GM12878 (cell line): ENCODE results near the gene TAF4. TPM values are rescaled to one million over a fixed set of nuclear protein-coding genes. Genes with fewer than 3 reads are reported as not detected.

Source experiments
- ATAC-seq: fragments of 200-7000 bp; cut with Tn5 transposase; 3 replicates; pipeline ENCODE4 v1.9.1; 2020; ENCODE audit warnings: mild to moderate bottlenecking, moderate library complexity
- BruUV-seq: library from RNA; stranded (reverse); fragments of 400-500 nt; replicated peaks from 2 replicates; lab custom pipeline; 2021; lab: Mats Ljungman, UMichigan
- CTCF ChIA-PET: fragments of 300-600 bp; sonication (Branson Sonifier 250); formaldehyde crosslinking; extraction: SDS; loops from one replicate; lab custom pipeline; 2021; ENCODE audit warnings: inconsistent platforms; lab: Yijun Ruan, JAX
- POLR2A ChIA-PET: fragments of 350-600 bp; formaldehyde crosslinking; extraction: SDS; loops from one replicate; lab custom pipeline; 2021; ENCODE audit warnings: inconsistent platforms; lab: Charles Lee
- RAD21 ChIA-PET: fragments of 300-600 bp; sonication (Branson Sonifier 250); formaldehyde crosslinking; loops from one replicate; lab custom pipeline; 2023; ENCODE audit warnings: antibody characterized with exemption; ENCODE audit not compliant: unreplicated experiment; lab: Charles Lee
- SMC1A ChIA-PET: fragments of 300-600 bp; sonication (Branson Sonifier 250); formaldehyde crosslinking; loops from one replicate; lab custom pipeline; 2023; ENCODE audit not compliant: unreplicated experiment, uncharacterized antibody; lab: Charles Lee
- DNase-seq: peaks from one replicate; pipeline ENCODE4 v3.0.0-alpha.2; 2011; ENCODE audit warnings: low read depth, low spot score
- FAIRE-seq: peaks from 3 replicates; lab custom pipeline; 2011; peaks lifted over from hg19 to GRCh38; lab: Jason Lieb, UNC
- H2AFZ ChIP-seq: 2 replicates; pipeline ENCODE4 v1.6.0; 2011; ENCODE audit warnings: low read depth, low read length, control low read depth; ENCODE audit not compliant: control insufficient read depth
- H3K27ac ChIP-seq: 2 replicates; pipeline ENCODE4 v1.5.1; 2011; ENCODE audit warnings: control low read depth; ENCODE audit not compliant: control insufficient read depth, insufficient read depth
- H3K27me3 ChIP-seq, 2 experiments: replicated peaks in 1 of 2; 2 replicates each; pipeline versions ENCODE4 v1.6.0 to v1.6.1; 2011; ENCODE audit warnings: low read length in 1 of 2; ENCODE audit not compliant: control insufficient read depth in 2 of 2, insufficient read depth in 2 of 2
- H3K36me3 ChIP-seq, 2 experiments: 2 replicates each; pipeline ENCODE4 v1.5.1; 2011; ENCODE audit warnings: low read length in 1 of 2; ENCODE audit not compliant: control insufficient read depth in 2 of 2, insufficient read depth in 2 of 2
- H3K4me1 ChIP-seq: 2 replicates; pipeline ENCODE4 v1.6.1; 2011; ENCODE audit warnings: mild to moderate bottlenecking, low read length, moderate library complexity, mixed read lengths; ENCODE audit not compliant: control insufficient read depth, insufficient read depth
- H3K4me2 ChIP-seq: 2 replicates; pipeline ENCODE4 v1.6.0; 2011; ENCODE audit warnings: control low read depth; ENCODE audit not compliant: control insufficient read depth, insufficient read depth
- H3K4me3 ChIP-seq: fragments of 200-600 bp; sonication (generic); 2 replicates; pipeline ENCODE4 v1.5.1; 2016
- H3K79me2 ChIP-seq: 2 replicates; pipeline ENCODE4 v1.6.0; 2011; ENCODE audit warnings: low read length; ENCODE audit not compliant: control insufficient read depth, insufficient read depth
- H3K9ac ChIP-seq: 2 replicates; pipeline ENCODE4 v1.8.0; 2011; ENCODE audit warnings: low read length, control low read depth, mixed read lengths; ENCODE audit not compliant: control insufficient read depth, insufficient read depth
- H3K9me3 ChIP-seq: replicated peaks from 3 replicates; pipeline ENCODE4 v1.5.1; 2011; ENCODE audit warnings: mild to moderate bottlenecking, low read length; ENCODE audit not compliant: control insufficient read depth, insufficient read depth
- H4K20me1 ChIP-seq: 2 replicates; pipeline ENCODE4 v1.6.0; 2011; ENCODE audit not compliant: control insufficient read depth, insufficient read depth
- BACH1 ChIP-seq: fragments of 450-650 bp; IDR thresholded peaks from 2 replicates; pipeline ENCODE4 v1.6.1; 2017; ENCODE audit warnings: mild to moderate bottlenecking, borderline replicate concordance
- BHLHE40 ChIP-seq, 2 experiments: fragments of 450-650 bp in 1 of 2; IDR thresholded peaks; 2 replicates each; pipeline ENCODE4 v1.6.1; 2011 to 2017; ENCODE audit warnings: low read depth in 2 of 2, borderline replicate concordance in 1 of 2, improper control_type of control experiment in 1 of 2, low read length in 1 of 2, mild to moderate bottlenecking in 1 of 2
- BRCA1 ChIP-seq: IDR thresholded peaks from 2 replicates; pipeline ENCODE4 v1.6.1; 2011; ENCODE audit warnings: low read depth, low read length, improper control_type of control experiment
- EP300 ChIP-seq, 2 experiments: fragments of 150-350 bp in 1 of 2; IDR thresholded peaks; 2 replicates each; pipeline ENCODE4 v1.6.1; 2011 to 2012; ENCODE audit warnings: low read depth in 2 of 2, low read length in 2 of 2, borderline replicate concordance in 1 of 2, improper control_type of control experiment in 1 of 2, inconsistent platforms in 1 of 2; ENCODE audit not compliant: control insufficient read depth in 1 of 2
- EZH2 ChIP-seq: IDR thresholded peaks from 2 replicates; pipeline ENCODE4 v1.6.1; 2012; ENCODE audit warnings: low read depth, mild to moderate bottlenecking, control low read depth, inconsistent platforms, low read length, borderline replicate concordance; ENCODE audit not compliant: control insufficient read depth
- HDGF ChIP-seq: fragments of 450-650 bp; IDR thresholded peaks from 2 replicates; pipeline ENCODE4 v1.6.1; 2016; ENCODE audit warnings: antibody characterized with exemption
- IKZF1 ChIP-seq: fragments of 450-650 bp; conservative IDR thresholded peaks from 2 replicates; pipeline ENCODE4 v1.6.1; 2017; ENCODE audit warnings: antibody characterized with exemption, mild to moderate bottlenecking
- SMARCA5 ChIP-seq: fragments of 450-650 bp; IDR thresholded peaks from 2 replicates; pipeline ENCODE4 v1.6.1; 2017; ENCODE audit warnings: mild to moderate bottlenecking
- SP1 ChIP-seq: IDR thresholded peaks from one replicate; pipeline ENCODE4 v1.6.1; 2011; ENCODE audit warnings: low read depth, low read length
- SREBF1 ChIP-seq: IDR thresholded peaks from 2 replicates; pipeline ENCODE4 v1.6.1; 2012; ENCODE audit warnings: mild to moderate bottlenecking, low read length
- SUPT20H ChIP-seq: IDR thresholded peaks from 2 replicates; pipeline ENCODE4 v1.6.1; 2011; ENCODE audit warnings: low read depth, mild to moderate bottlenecking, low read length, moderate library complexity, borderline replicate concordance; ENCODE audit not compliant: control insufficient read depth
- TARDBP ChIP-seq: IDR thresholded peaks from 2 replicates; pipeline ENCODE4 v1.6.1; 2016; ENCODE audit warnings: borderline replicate concordance
- ZBED1 ChIP-seq: IDR thresholded peaks from 2 replicates; pipeline ENCODE4 v1.6.1; 2016; ENCODE audit warnings: borderline replicate concordance
- ZNF592 ChIP-seq: fragments of 450-650 bp; IDR thresholded peaks from 2 replicates; pipeline ENCODE4 v1.6.1; 2017; ENCODE audit warnings: mild to moderate bottlenecking, moderate library complexity
- WGBS: methylation state at CpG from one replicate; pipeline ENCODE4 v1.1.6; 2016; ENCODE audit warnings: low lambda C conversion rate; ENCODE audit not compliant: insufficient replicate concordance, insufficient coverage; ENCODE audit errors: missing lambda C conversion rate; 5-methylcytosine and 5-hydroxymethylcytosine counted together
- in situ Hi-C: fragments of 300-500 bp; cut with MboI; formaldehyde crosslinking; loops from 9 replicates; pipeline ENCODE4 v1.14.3; 2018; ENCODE audit warnings: mixed read lengths
- intact Hi-C: fragments of 100-400 bp; cut with micrococcal nuclease; formaldehyde crosslinking; loops from one replicate; pipeline ENCODE4 v1.14.2; 2022; ENCODE audit not compliant: unreplicated experiment
- polyA plus RNA-seq, 11 experiments: library from polyadenylated mRNA; depleted of rRNA in 4 of 11; unstranded in 6 of 11; stranded (reverse) in 5 of 11; fragments of >200 nt; fragmentation: Nextera tagmentation in 4 of 11; fragmentation: Illumina TruSeq in 1 of 11; extraction: Ambion mirVana in 4 of 11; extraction: Trizol in 1 of 11; gene quantifications; 1 replicate in 1 of 11; 2 replicates in 10 of 11; pipeline versions ENCODE4 v1.2.1 to v1.2.3, GENCODE V29; 2011 to 2016; ENCODE audit warnings: inconsistent platforms in 2 of 11, missing spikeins in 2 of 11, low read depth in 1 of 11
- total RNA-seq, 4 experiments: library from RNA; depleted of rRNA in 3 of 4; stranded (reverse); fragments of >200 nt in 3 of 4; fragmentation: Illumina TruSeq in 1 of 4; extraction: Trizol in 1 of 4; gene quantifications; 2 replicates each; pipeline versions ENCODE4 v1.2.1 to v1.2.3, GENCODE V29; 2013 to 2021

The TAF4 gene
- total and polyA plus RNA-seq, 10 of the 15 experiments (the other 5 are each of a cell fraction or from before 2014, with no cell fraction given) = 0.39 to 16.9 (median 3.4) TPM

- DNase-seq (no peak), ATAC-seq (no peak), FAIRE-seq (no peak)
- ChIA-PET CTCF (no interaction called here), SMC1A (interaction anchor here (1.0 kb wide), 1 partner anchor 96 kb away, joined by 3 read pairs; no protein-coding TSS in a partner anchor), RAD21 (no interaction called here), POLR2A (no interaction called here)
- no peaks in the 10 kb centered on the region for H3K27me3 ChIP-seq
- no peak overlapping the region for H3K4me3 ChIP-seq
- no peaks in the 10 kb centered on the region for H3K4me1 ChIP-seq
- intact Hi-C loops = no loop called here
- no peaks in the 10 kb centered on the region for H3K79me2 ChIP-seq
- TF ChIP-seq SMARCA5 (no peak), IKZF1 (no peak), BACH1 (no peak), SP1 (no peak)
- H3K27ac ChIP-seq = no peak overlapping the region
- no peak overlapping the region for H2AFZ ChIP-seq
- no peaks in the 10 kb centered on the region; the same call in 2 of the 3 replicates for H3K9me3 ChIP-seq
- BruUV-seq = no TSS peak
- H3K4me2 ChIP-seq = no peak overlapping the region
- WGBS = 75% methylated on average over 9 of the region's 9 CpGs
- H3K9ac ChIP-seq = no peak overlapping the region
- in situ Hi-C loops = no loop called here
- H4K20me1 ChIP-seq = no peaks in the 10 kb centered on the region
- H3K36me3 ChIP-seq = no peaks in the 10 kb centered on the region
Observed at GRCh38 chr20:61942526-61942925, 123.2 kb downstream of the TAF4 start.

GRCh38 chr20:61941721-61942405 lies 123.8 kb downstream of the TAF4 start:
- DNase-seq (no peak), FAIRE-seq (no peak), ATAC-seq (no peak)
- no TSS peak for BruUV-seq
- intact Hi-C loops (no loop called here), in situ Hi-C loops (no loop called here)
- no peaks in the 10 kb centered on the region for H3K27me3 ChIP-seq
- H2AFZ ChIP-seq = no peak overlapping the region
- no peaks in the 10 kb centered on the region for H4K20me1 ChIP-seq
- no peaks in the 10 kb centered on the region for H3K36me3 ChIP-seq
- H3K4me2 ChIP-seq = no peak overlapping the region
- H3K4me3 ChIP-seq = no peak overlapping the region
- RAD21 ChIA-PET = no interaction called here
- 33% methylated on average over 16 of the region's 16 CpGs for WGBS
- H3K9ac ChIP-seq = no peak overlapping the region
- H3K79me2 ChIP-seq = no peaks in the 10 kb centered on the region
- no peaks in the 10 kb centered on the region for H3K4me1 ChIP-seq
- no peaks in the 10 kb centered on the region; the same call in 2 of the 3 replicates for H3K9me3 ChIP-seq
- SMC1A ChIA-PET = interaction anchor here (1.0 kb wide), 1 partner anchor 97 kb away, joined by 3 read pairs; no protein-coding TSS in a partner anchor
- CTCF ChIA-PET = interaction anchor here (0.6 kb wide), 1 partner anchor 54 kb away, joined by 3 read pairs; no protein-coding TSS in a partner anchor
- no peak overlapping the region for H3K27ac ChIP-seq
- POLR2A ChIA-PET = no interaction called here
- TF ChIP-seq TARDBP (no peak), EP300 (IDR thresholded peaks at IDR 0.05; ENCODE audit: borderline replicate concordance in 1 of 2, control insufficient read depth in 1 of 2, low read depth in 2 of 2, low read length in 2 of 2) (no peak), ZNF592 (no peak), BRCA1 (no peak), EZH2 (no peak), SREBF1 (no peak), BHLHE40 (IDR thresholded peaks at IDR 0.05; ENCODE audit: borderline replicate concordance in 1 of 2, low read depth in 2 of 2, low read length in 1 of 2) (no peak), ZBED1 (no peak), SUPT20H (no peak), HDGF (no peak)
